HFFc6 (cell line): ENCODE measurements around the gene ERAP2. TPM values are rescaled to one million over a fixed set of nuclear protein-coding genes. Genes with fewer than 3 reads are reported as not detected.

Source experiments
- DNase-seq: peaks from one replicate; pipeline ENCODE4 v3.0.0-alpha.2; 2018
- H3K27ac Mint-ChIP-seq: 2 replicates; pipeline ENCODE4 v1.8.0; 2020; ENCODE audit warnings: mild to moderate bottlenecking, mixed read lengths
- H3K27me3 Mint-ChIP-seq: 2 replicates; pipeline ENCODE4 v1.8.0; 2021; ENCODE audit warnings: mild to moderate bottlenecking, moderate library complexity, mixed read lengths; ENCODE audit not compliant: insufficient read depth
- H3K36me3 Mint-ChIP-seq: 2 replicates; pipeline ENCODE4 v1.8.0; 2021; ENCODE audit warnings: low read depth, mixed read lengths
- H3K4me1 Mint-ChIP-seq: 2 replicates; pipeline ENCODE4 v1.8.0; 2020; ENCODE audit warnings: low read depth, mixed read lengths
- H3K4me3 Mint-ChIP-seq: 2 replicates; pipeline ENCODE4 v1.8.0; 2020; ENCODE audit warnings: mild to moderate bottlenecking, moderate library complexity, mixed read lengths
- H3K9me3 Mint-ChIP-seq: 2 replicates; pipeline ENCODE4 v1.8.0; 2020; ENCODE audit warnings: mild to moderate bottlenecking, mixed read lengths
- CTCF ChIP-seq: fragments of 200-600 bp; sonication (generic); IDR thresholded peaks from 2 replicates; pipeline ENCODE4 v1.5.0; 2021; ENCODE audit warnings: antibody characterized with exemption, mild to moderate bottlenecking
- total RNA-seq, 6 experiments: library from RNA; stranded (reverse); fragmentation: NEBNext Ultra II Directional; extraction: Animal tissue kit (Norgen Biotek cat#: 25700); gene quantifications; 2 replicates in 1 of 6; 3 replicates in 5 of 6; pipeline ENCODE4 v1.2.3, GENCODE V29; 2021

Gene ERAP2
- total RNA-seq, 6 experiments from 2014 or later: 0.97 to 2.6 (median 1.5) TPM

- H3K36me3 Mint-ChIP-seq: peaks cover 4% of the 10 kb centered on the region; the same call in 1 of the 2 replicates
- DNase-seq: no peak
- H3K9me3 Mint-ChIP-seq: no peaks in the 10 kb centered on the region
- TF ChIP-seq CTCF: no peak
- peaks cover 46% of the 10 kb centered on the region for H3K4me1 Mint-ChIP-seq
- H3K4me3 Mint-ChIP-seq: no peak overlapping the region
- H3K27me3 Mint-ChIP-seq: no peaks in the 10 kb centered on the region
- H3K27ac Mint-ChIP-seq: no peak overlapping the region
These were observed 82.7 kb downstream of the ERAP2 start for GRCh38 chr5:96958977-96959376.

GRCh38 chr5:96961053-96961452 lies 84.8 kb downstream of the ERAP2 start:
- no peak overlapping the region for H3K27ac Mint-ChIP-seq
- H3K27me3 Mint-ChIP-seq: no peaks in the 10 kb centered on the region
- H3K9me3 Mint-ChIP-seq: no peaks in the 10 kb centered on the region
- H3K36me3 Mint-ChIP-seq: peaks cover 4% of the 10 kb centered on the region; the same call in 1 of the 2 replicates
- no peak for TF ChIP-seq CTCF
- H3K4me1 Mint-ChIP-seq: peaks cover 43% of the 10 kb centered on the region
- DNase-seq: no peak
- no peak overlapping the region for H3K4me3 Mint-ChIP-seq

DNA sequence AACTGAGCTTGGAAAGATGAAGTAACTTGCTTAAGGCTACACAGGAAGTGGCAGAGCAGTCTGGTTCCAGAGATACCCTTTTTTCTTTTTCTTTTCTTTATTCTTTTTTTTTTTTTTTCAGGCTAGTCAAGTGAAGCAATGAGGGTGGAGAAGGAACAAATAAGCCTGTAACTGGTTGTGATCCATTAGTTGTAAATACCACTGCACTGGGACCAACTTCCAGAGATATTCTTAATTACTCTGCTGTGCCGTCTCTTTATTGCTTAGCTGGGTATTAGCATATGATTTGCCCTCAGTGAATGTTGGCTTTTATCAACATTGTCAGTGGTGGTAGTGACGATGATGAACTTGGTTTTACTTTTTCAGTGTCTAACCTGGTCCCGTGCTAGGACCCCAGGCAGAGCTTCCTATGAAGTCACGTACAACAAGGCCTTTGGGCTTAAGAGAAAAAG lies 86.3 kb downstream of the ERAP2 start:
- no peaks in the 10 kb centered on the region for H3K27me3 Mint-ChIP-seq
- H3K36me3 Mint-ChIP-seq: peaks cover 10% of the 10 kb centered on the region; the same call in 1 of the 2 replicates
- peak overlapping the region; percentile 60; the same call in 1 of the 2 replicates for H3K4me3 Mint-ChIP-seq
- no peaks in the 10 kb centered on the region for H3K9me3 Mint-ChIP-seq
- no peak for DNase-seq
- H3K4me1 Mint-ChIP-seq: peaks cover 45% of the 10 kb centered on the region
- TF ChIP-seq CTCF: no peak
- H3K27ac Mint-ChIP-seq: peak overlapping the region; percentile 87

GRCh38 chr5:96963267-96963666 lies 87.0 kb downstream of the ERAP2 start:
- peak; percentile 67 for DNase-seq
- no peak for TF ChIP-seq CTCF
- Mint-ChIP-seq H3K36me3 (peaks cover 10% of the 10 kb centered on the region; the same call in 1 of the 2 replicates), H3K9me3 (no peaks in the 10 kb centered on the region), H3K4me3 (peak overlapping the region; percentile 60; the same call in 1 of the 2 replicates), H3K27me3 (no peaks in the 10 kb centered on the region), H3K4me1 (peaks cover 45% of the 10 kb centered on the region), H3K27ac (peak overlapping the region; percentile 87)

- no peaks in the 10 kb centered on the region for H3K9me3 Mint-ChIP-seq
- H3K27ac Mint-ChIP-seq: no peak overlapping the region
- no peak for TF ChIP-seq CTCF
- H3K27me3 Mint-ChIP-seq: no peaks in the 10 kb centered on the region
- H3K4me1 Mint-ChIP-seq: peaks cover 48% of the 10 kb centered on the region
- no peak overlapping the region for H3K4me3 Mint-ChIP-seq
- peaks cover 5% of the 10 kb centered on the region; the same call in 1 of the 2 replicates for H3K36me3 Mint-ChIP-seq
- DNase-seq: no peak
These were observed 90.5 kb downstream of the ERAP2 start for GRCh38 chr5:96966801-96967200.
